ENCODE measurements around the gene FMNL3. TPM values are rescaled to one million over a fixed set of nuclear protein-coding genes. Genes with fewer than 3 reads are reported as not detected.

Gene FMNL3
- total RNA-seq, 1 donor from 2014 or later = 58.4 TPM

GRCh38 chr12:49635036-49635435 lies 72.2 kb downstream of the FMNL3 start:
- peaks cover 12% of the 10 kb centered on the region for H3K36me3 Mint-ChIP-seq (ENCODE audit: low read depth, unreplicated experiment)
- H2AFZ ChIP-seq (ENCODE audit: low read depth, low read length) = no peak overlapping the region
- H3K4me1 ChIP-seq (ENCODE audit: insufficient read depth, low read length) = peaks cover 5% of the 10 kb centered on the region
- peaks cover 8% of the 10 kb centered on the region for H4K20me1 ChIP-seq (ENCODE audit: insufficient read depth, low read length)
- no peak overlapping the region for H3K4me2 ChIP-seq (ENCODE audit: low read length)
- no peaks in the 10 kb centered on the region for H3K27me3 ChIP-seq (ENCODE audit: insufficient read depth, low read length)
- no peak overlapping the region for H3K9ac ChIP-seq (ENCODE audit: low read length)
- no peak overlapping the region for H3K4me3 Mint-ChIP-seq (ENCODE audit: unreplicated experiment)
- no peak overlapping the region for H3K4me3 ChIP-seq (ENCODE audit: insufficient read depth, low read depth, low read length)
- peaks cover 8% of the 10 kb centered on the region for H3K36me3 ChIP-seq (ENCODE audit: insufficient read depth, low read length)
- no peak overlapping the region for H3K27ac Mint-ChIP-seq (ENCODE audit: unreplicated experiment)
- H3K9me3 ChIP-seq (ENCODE audit: insufficient read depth, low read depth, low read length) = no peaks in the 10 kb centered on the region
- no peaks in the 10 kb centered on the region for H3K9me3 Mint-ChIP-seq (ENCODE audit: unreplicated experiment)
- DNase-seq (ENCODE audit: low read depth) (no peak), FAIRE-seq (no peak)
- no peaks in the 10 kb centered on the region for H3K27me3 Mint-ChIP-seq (ENCODE audit: low read depth, unreplicated experiment)
- H3K27ac ChIP-seq (ENCODE audit: low read depth, low read length) = no peak overlapping the region
- H3K4me1 Mint-ChIP-seq (ENCODE audit: low read depth, unreplicated experiment) = peaks cover 14% of the 10 kb centered on the region
- no peaks in the 10 kb centered on the region for H3K79me2 ChIP-seq (ENCODE audit: insufficient read depth, low read length)
- TF ChIP-seq EZH2 (IDR thresholded peaks at IDR 0.05; ENCODE audit: insufficient read depth, low read length) (no peak), CTCF (IDR thresholded peaks at IDR 0.05; ENCODE audit: insufficient read depth, low read depth, low read length) (no peak)

GRCh38 chr12:49633703-49634345 lies 73.4 kb downstream of the FMNL3 start:
- Histone ChIP-seq H3K4me1 (ENCODE audit: insufficient read depth, low read length) (peaks cover 5% of the 10 kb centered on the region), H3K4me2 (ENCODE audit: low read length) (no peak overlapping the region), H3K79me2 (ENCODE audit: insufficient read depth, low read length) (no peaks in the 10 kb centered on the region), H3K27me3 (ENCODE audit: insufficient read depth, low read length) (no peaks in the 10 kb centered on the region), H3K9me3 (ENCODE audit: insufficient read depth, low read depth, low read length) (no peaks in the 10 kb centered on the region), H3K4me3 (ENCODE audit: insufficient read depth, low read depth, low read length) (no peak overlapping the region), H2AFZ (ENCODE audit: low read depth, low read length) (no peak overlapping the region), H3K27ac (ENCODE audit: low read depth, low read length) (no peak overlapping the region), H4K20me1 (ENCODE audit: insufficient read depth, low read length) (peaks cover 11% of the 10 kb centered on the region), H3K36me3 (ENCODE audit: insufficient read depth, low read length) (peaks cover 8% of the 10 kb centered on the region), H3K9ac (ENCODE audit: low read length) (no peak overlapping the region)
- DNase-seq (ENCODE audit: low read depth) (no peak), FAIRE-seq (no peak)
- Mint-ChIP-seq H3K9me3 (ENCODE audit: unreplicated experiment) (no peaks in the 10 kb centered on the region), H3K27ac (ENCODE audit: unreplicated experiment) (no peak overlapping the region), H3K27me3 (ENCODE audit: low read depth, unreplicated experiment) (no peaks in the 10 kb centered on the region), H3K4me3 (ENCODE audit: unreplicated experiment) (no peak overlapping the region), H3K4me1 (ENCODE audit: low read depth, unreplicated experiment) (peaks cover 14% of the 10 kb centered on the region), H3K36me3 (ENCODE audit: low read depth, unreplicated experiment) (peaks cover 12% of the 10 kb centered on the region)
- TF ChIP-seq EZH2 (IDR thresholded peaks at IDR 0.05; ENCODE audit: insufficient read depth, low read length) (no peak), CTCF (IDR thresholded peaks at IDR 0.05; ENCODE audit: insufficient read depth, low read depth, low read length) (no peak)

GRCh38 chr12:49632986-49633702 lies 74.1 kb downstream of the FMNL3 start:
- no peak for FAIRE-seq

More at GRCh38 chr12:49632986-49633702, 74.1 kb downstream of the FMNL3 start:
- H3K9me3 Mint-ChIP-seq (ENCODE audit: unreplicated experiment) = no peaks in the 10 kb centered on the region
- H2AFZ ChIP-seq (ENCODE audit: low read depth, low read length) = no peak overlapping the region
- H3K27me3 ChIP-seq (ENCODE audit: insufficient read depth, low read length) = no peaks in the 10 kb centered on the region
- no peak overlapping the region for H3K4me3 ChIP-seq (ENCODE audit: insufficient read depth, low read depth, low read length)
- no peaks in the 10 kb centered on the region for H3K27me3 Mint-ChIP-seq (ENCODE audit: low read depth, unreplicated experiment)
- peaks cover 6% of the 10 kb centered on the region for H3K36me3 ChIP-seq (ENCODE audit: insufficient read depth, low read length)
- no peak overlapping the region for H3K4me2 ChIP-seq (ENCODE audit: low read length)
- TF ChIP-seq EZH2 (IDR thresholded peaks at IDR 0.05; ENCODE audit: insufficient read depth, low read length) (no peak), CTCF (IDR thresholded peaks at IDR 0.05; ENCODE audit: insufficient read depth, low read depth, low read length) (no peak)
- H3K36me3 Mint-ChIP-seq (ENCODE audit: low read depth, unreplicated experiment) = peaks cover 12% of the 10 kb centered on the region
- no peak overlapping the region for H3K4me3 Mint-ChIP-seq (ENCODE audit: unreplicated experiment)
- H3K9me3 ChIP-seq (ENCODE audit: insufficient read depth, low read depth, low read length) = no peaks in the 10 kb centered on the region
- no peaks in the 10 kb centered on the region for H3K79me2 ChIP-seq (ENCODE audit: insufficient read depth, low read length)
- H3K4me1 Mint-ChIP-seq (ENCODE audit: low read depth, unreplicated experiment) = peaks cover 14% of the 10 kb centered on the region
- H3K4me1 ChIP-seq (ENCODE audit: insufficient read depth, low read length) = peaks cover 6% of the 10 kb centered on the region
- no peak overlapping the region for H3K27ac ChIP-seq (ENCODE audit: low read depth, low read length)
- no peak overlapping the region for H3K27ac Mint-ChIP-seq (ENCODE audit: unreplicated experiment)
- no peak overlapping the region for H3K9ac ChIP-seq (ENCODE audit: low read length)
- H4K20me1 ChIP-seq (ENCODE audit: insufficient read depth, low read length) = peaks cover 12% of the 10 kb centered on the region
- no peak for DNase-seq (ENCODE audit: low read depth)

Measured in astrocyte (in vitro differentiated cells and primary cell).